NT2/D1 (cell line): ENCODE measurements around the gene TMF1.

ENCODE experiments used
- YY1 ChIP-seq: IDR thresholded peaks from 2 replicates; pipeline ENCODE4 v1.6.1; 2011; ENCODE audit not compliant: insufficient read length, insufficient read depth
- ZNF274 ChIP-seq: IDR thresholded peaks from 2 replicates; pipeline ENCODE4 v1.6.1; 2011; ENCODE audit warnings: mild to moderate bottlenecking, low read depth, low read length

DNA sequence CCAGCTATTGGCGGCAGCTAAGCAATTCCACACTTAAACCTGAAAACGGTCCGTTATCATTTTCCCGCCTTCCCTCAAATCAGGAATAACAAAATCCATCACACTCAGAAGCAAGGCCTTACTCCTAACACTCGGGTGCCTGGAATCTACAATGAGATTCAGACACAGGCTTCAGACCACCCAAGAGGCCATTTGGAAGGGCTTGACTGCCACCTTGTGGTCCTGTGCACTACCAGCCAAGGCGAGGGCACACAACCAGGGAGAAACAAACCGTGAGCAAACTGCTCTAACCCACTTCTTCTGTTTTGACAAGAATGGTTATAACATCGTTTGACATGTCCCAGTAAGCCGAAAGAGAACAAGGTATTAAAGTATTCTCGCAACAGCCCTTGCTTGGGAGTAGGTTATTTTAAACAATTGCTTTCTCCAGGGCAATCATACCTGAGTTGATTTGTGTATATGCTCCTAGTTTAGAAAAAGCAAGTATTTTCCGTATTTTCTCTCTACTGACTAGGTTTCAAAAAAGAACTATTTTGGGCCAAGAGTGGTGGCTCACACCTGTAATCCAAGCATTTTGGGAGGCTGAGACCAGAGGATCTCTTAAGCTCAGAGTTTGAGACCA lies 79.7 kb downstream of the TMF1 start:
- no peak for TF ChIP-seq ZNF274
- TF ChIP-seq YY1, result no peak
